Body of pancreas (tissue), 4 donors: ENCODE results near the gene ENG. TPM values are rescaled to one million over a fixed set of nuclear protein-coding genes. Genes with fewer than 3 reads are reported as not detected.

ENCODE experiments used
- ATAC-seq: fragments of 150-250 bp; one replicate; pipeline ENCODE4 v1.9.1; 2016
- DNase-seq, 4 donors: peaks; one replicate each; pipeline ENCODE4 v3.0.0-alpha.2; 2019
- H3K27ac ChIP-seq, 4 donors: fragments of 200-600 bp; sonication (generic); 1 replicate in 3 of 4; 2 replicates in 1 of 4; pipeline versions ENCODE4 v1.5.1 to v1.6.1; 2016 to 2019; ENCODE audit warnings: mild to moderate bottlenecking in 1 of 4, mixed read lengths in 1 of 4, moderate library complexity in 1 of 4
- H3K27me3 ChIP-seq, 2 donors: fragments of 200-600 bp; sonication (generic); one replicate each; pipeline ENCODE4 v1.6.0; 2016; ENCODE audit warnings: mild to moderate bottlenecking in 1 of 2
- H3K36me3 ChIP-seq, 2 donors: fragments of 200-600 bp; sonication (generic); replicated peaks in 1 of 2; 2 replicates each; pipeline ENCODE4 v1.5.1; 2016; ENCODE audit warnings: low read depth in 2 of 2; ENCODE audit not compliant: insufficient read depth in 1 of 2
- H3K4me1 ChIP-seq: fragments of 200-600 bp; sonication (generic); one replicate; pipeline ENCODE4 v1.6.0; 2016
- H3K4me3 ChIP-seq, 2 donors: fragments of 200-600 bp; sonication (generic); 1 replicate in 1 of 2; 2 replicates in 1 of 2; pipeline ENCODE4 v1.5.1; 2016 to 2019
- H3K9me3 ChIP-seq, 3 donors: fragments of 200-600 bp; sonication (generic); 1 replicate in 2 of 3; 2 replicates in 1 of 3; pipeline ENCODE4 v1.5.1; 2016
- POLR2A ChIP-seq, 3 donors: fragments of 450-650 bp; IDR thresholded peaks; one replicate each; pipeline ENCODE4 v1.6.1; 2016; ENCODE audit warnings: antibody characterized with exemption in 3 of 3, mild to moderate bottlenecking in 2 of 3
- WGBS, 2 donors: methylation state at CpG; one replicate each; pipeline ENCODE4 v1.1.5; 2017; 5-methylcytosine and 5-hydroxymethylcytosine counted together
- intact Hi-C: fragments of 100-400 bp; cut with DNase I; formaldehyde crosslinking; loops from one replicate; pipeline ENCODE4 v1.15.1; 2023
- total RNA-seq, 2 donors: library from RNA; depleted of rRNA; stranded (reverse); fragments of >200 nt; gene quantifications; one replicate each; pipeline ENCODE4 v1.1.0, GENCODE V29; 2016
- TF ChIP-seq, protein P1 (sequence below), 7 experiments: fragments of 450-650 bp in 4 of 7; fragments of 200-600 bp in 3 of 7; sonication (generic) in 3 of 7; IDR thresholded peaks; one replicate each; pipeline ENCODE4 v1.5.1; 2016 to 2019; ENCODE audit warnings: antibody characterized with exemption in 7 of 7

Gene ENG
- total RNA-seq, 2 donors from 2014 or later = 20.2 to 26.7 TPM

DNA sequence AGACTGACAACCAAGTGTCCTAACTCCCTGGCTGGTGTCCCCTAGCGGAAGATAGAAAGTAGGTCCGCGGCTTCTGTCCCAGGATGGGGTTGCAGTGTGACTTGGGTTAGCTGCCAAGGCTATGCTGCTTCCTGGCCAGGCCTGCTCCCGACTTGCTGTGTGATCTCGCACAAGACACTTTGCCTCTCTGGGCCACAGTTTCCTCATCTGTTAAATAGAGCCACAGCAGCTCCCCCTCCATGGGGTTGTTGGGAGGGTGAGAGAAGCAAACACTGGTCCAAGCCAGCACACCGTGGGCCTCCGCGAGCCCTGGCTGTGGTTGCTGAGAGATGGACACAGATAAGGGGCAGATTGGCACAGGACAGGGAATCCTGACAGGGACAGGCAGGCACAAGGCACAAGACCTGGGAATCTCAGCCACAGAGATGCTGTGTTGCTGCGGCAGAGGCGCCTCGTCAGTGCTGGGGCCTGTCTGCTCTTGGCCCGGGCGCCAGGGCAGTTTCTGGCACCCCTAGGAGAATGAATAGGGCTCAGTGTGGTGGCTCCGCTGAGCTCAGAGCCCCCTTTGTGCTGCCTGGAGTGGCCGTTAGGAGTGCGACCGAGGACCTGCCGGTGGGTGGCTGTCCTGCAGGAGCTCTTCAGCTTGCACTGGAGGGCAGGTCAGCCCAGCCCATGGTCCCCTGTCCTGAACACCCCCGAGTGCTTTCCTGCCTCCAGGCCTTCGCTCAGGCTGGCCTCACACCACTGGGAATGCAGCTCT is 74.2 kb downstream of the ENG start:
- H3K27me3 ChIP-seq = no peaks in the 10 kb centered on the region
- no peak for ATAC-seq
- DNase-seq = no peak
- 73 to 86% methylated on average over 7 to 20 of the region's 20 CpGs for WGBS, 2 donors
- no peaks in the 10 kb centered on the region for H3K36me3 ChIP-seq
- no peak for TF ChIP-seq POLR2A (IDR thresholded peaks at IDR 0.05)
- H3K4me1 ChIP-seq = peaks cover 8% of the 10 kb centered on the region
- no peak overlapping the region for H3K4me3 ChIP-seq
- intact Hi-C loops = loop anchor here (5.0 kb wide), 1 partner anchor 48 kb away; no protein-coding TSS in a partner anchor
- no peak overlapping the region for H3K27ac ChIP-seq
- no peaks in the 10 kb centered on the region for H3K9me3 ChIP-seq

DNA sequence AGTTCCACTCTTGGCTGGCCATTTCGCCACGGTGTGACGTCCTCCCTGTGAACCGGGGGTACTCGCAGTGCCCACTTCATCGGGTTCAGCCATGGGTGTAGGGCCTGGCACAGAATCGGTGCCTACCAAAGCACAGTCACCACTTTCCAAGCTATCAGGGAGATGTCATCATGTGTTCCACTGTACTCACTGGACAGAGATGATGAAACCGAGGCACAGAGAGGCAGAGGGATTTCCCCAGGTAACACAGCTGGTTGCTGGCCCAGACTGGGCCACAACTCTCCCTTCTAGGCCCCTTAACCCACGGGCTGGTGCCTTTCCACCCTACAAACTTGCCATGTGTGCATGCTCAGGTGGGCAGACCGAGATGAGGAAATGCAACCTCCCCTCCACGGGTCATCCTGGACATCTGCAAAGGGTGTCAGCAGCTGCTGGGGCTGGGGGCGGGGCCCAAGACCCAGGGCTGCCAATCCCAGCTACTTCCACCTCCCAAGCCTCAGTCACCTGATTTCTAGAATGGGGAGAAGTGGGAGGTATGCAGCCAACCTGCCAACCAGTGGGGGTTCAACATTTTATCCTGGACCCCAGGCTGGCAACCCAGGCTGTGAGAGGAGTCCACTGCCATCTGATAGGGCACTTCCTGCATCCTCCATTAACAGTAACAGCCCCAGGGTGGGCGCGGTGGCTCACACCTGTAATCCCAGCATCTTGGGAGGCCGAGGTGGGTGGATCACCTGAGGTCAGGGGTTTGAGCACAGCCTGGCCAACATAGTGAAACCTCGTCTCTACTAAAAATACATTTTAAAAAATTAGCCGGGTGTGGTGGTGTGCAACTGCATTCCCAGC is 75.1 kb downstream of the ENG start:
- H3K27ac ChIP-seq = peak overlapping the region in 2 of 4 donors; percentile 45 to 50
- H3K4me3 ChIP-seq = no peak overlapping the region
- no peak for TF ChIP-seq POLR2A (IDR thresholded peaks at IDR 0.05)
- TF ChIP-seq, protein P1, sequence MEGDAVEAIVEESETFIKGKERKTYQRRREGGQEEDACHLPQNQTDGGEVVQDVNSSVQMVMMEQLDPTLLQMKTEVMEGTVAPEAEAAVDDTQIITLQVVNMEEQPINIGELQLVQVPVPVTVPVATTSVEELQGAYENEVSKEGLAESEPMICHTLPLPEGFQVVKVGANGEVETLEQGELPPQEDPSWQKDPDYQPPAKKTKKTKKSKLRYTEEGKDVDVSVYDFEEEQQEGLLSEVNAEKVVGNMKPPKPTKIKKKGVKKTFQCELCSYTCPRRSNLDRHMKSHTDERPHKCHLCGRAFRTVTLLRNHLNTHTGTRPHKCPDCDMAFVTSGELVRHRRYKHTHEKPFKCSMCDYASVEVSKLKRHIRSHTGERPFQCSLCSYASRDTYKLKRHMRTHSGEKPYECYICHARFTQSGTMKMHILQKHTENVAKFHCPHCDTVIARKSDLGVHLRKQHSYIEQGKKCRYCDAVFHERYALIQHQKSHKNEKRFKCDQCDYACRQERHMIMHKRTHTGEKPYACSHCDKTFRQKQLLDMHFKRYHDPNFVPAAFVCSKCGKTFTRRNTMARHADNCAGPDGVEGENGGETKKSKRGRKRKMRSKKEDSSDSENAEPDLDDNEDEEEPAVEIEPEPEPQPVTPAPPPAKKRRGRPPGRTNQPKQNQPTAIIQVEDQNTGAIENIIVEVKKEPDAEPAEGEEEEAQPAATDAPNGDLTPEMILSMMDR (IDR thresholded peaks at IDR 0.05) = no peak
- no peaks in the 10 kb centered on the region for H3K27me3 ChIP-seq
- H3K36me3 ChIP-seq = no peaks in the 10 kb centered on the region
- no peaks in the 10 kb centered on the region for H3K9me3 ChIP-seq
- WGBS, 2 donors = 54 to 72% methylated on average over 4 to 17 of the region's 17 CpGs
- intact Hi-C loops = loop anchor here (5.0 kb wide), 1 partner anchor 167 kb away; the partner anchor contains the start of gene STXBP1
- ATAC-seq (no peak), DNase-seq (no peak)
- H3K4me1 ChIP-seq = peaks cover 2% of the 10 kb centered on the region

DNA sequence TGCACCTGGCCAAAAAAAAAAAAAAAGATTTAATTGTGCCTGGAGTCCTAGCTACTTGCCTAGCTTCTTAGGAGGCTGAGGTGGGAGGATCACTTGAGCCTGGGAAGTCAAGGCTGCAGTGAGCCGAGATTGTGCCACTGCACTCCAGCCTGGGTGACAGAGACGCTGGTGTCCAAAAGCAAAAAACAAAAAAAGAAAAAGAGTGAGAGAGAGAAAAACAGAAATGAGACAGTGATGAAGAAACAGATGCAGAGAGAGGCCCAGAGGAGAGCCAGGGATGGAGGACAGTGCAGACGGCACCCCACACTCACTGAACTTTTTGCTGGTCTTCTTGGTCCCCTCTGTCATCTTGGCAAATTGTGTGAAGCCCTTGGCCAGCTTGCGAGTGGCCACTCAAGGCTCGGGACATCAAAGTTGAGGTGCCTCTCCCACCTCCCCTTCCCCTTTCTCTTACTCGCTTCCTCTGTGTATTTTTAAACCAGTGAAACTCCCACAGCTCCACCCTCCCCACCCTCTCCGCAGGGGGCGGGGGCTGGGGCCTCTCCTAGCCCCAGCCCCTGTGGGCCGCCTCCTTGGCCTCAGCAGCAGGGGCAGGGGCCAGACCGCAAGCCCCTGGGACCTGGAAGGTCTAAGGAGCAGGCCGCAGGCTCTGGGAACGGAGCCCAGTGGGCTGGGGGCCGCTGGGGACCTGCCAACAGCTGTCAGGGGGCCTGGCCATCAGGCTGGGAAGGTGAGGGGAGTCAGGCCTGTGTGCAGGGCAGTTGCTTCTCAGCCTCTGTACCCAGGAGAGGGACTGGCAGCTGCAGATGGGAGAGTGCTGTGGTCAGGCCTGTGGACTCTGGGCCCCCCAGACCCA is 76.0 kb downstream of the ENG start, which contains the start of gene SH2D3C:
Gene SH2D3C, minus strand, starts transcription at position 387 of the 856 bp plus-strand sequence. Its CDS starts 39 bp downstream, at position 348.
- H3K9me3 ChIP-seq = no peaks in the 10 kb centered on the region
- no peaks in the 10 kb centered on the region for H3K4me1 ChIP-seq
- no peaks in the 10 kb centered on the region for H3K36me3 ChIP-seq
- peak in 1 of 3 donors; percentile 15 for TF ChIP-seq POLR2A (IDR thresholded peaks at IDR 0.05)
- TF ChIP-seq, protein P1 (IDR thresholded peaks at IDR 0.05) = no peak
- WGBS, 2 donors = 56 to 73% methylated on average over 10 to 13 of the region's 13 CpGs
- ATAC-seq (no peak), DNase-seq (peak in 1 of 4 donors; percentile 33)
- intact Hi-C loops = loop anchor here (5.0 kb wide), 1 partner anchor 166 kb away; the partner anchor contains the start of gene STXBP1
- H3K27me3 ChIP-seq = no peaks in the 10 kb centered on the region
- peak within 1 kb of the TSS in 2 of 4 donors; percentile 45 to 50 for H3K27ac ChIP-seq
- H3K4me3 ChIP-seq = no peak within 1 kb of the TSS

DNA sequence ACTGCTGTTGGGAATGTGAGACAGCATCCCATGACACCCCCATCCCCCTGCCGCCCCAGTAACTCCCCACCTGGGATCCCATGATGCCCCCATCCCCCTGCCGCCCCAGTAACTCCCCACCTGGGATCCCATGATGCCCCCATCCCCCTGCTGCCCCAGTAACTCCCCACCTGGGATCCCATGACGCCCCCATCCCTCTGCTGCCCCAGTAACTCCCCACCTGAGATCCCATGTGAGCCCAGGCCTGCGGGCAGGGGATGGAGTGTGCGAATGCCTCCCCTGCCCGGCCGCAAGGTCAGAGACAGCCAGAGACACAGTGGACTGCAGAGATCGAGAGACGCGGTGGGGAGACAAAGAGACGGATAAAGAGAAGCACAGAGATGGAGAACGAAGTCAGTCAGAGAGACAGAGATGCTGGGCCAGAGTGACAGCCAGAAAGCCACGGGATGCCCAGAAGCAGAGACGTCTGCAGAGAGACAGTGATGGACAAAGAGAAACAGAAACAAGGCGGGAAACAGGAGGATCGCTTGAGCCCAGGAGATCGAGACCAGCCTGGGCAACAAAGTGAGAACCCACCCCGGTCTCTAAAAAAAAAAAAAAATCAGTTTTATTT is 77.0 kb downstream of the ENG start:
- H3K27ac ChIP-seq = no peak overlapping the region
- H3K36me3 ChIP-seq = no peaks in the 10 kb centered on the region
- no peaks in the 10 kb centered on the region for H3K27me3 ChIP-seq
- H3K4me3 ChIP-seq = no peak overlapping the region
- DNase-seq (no peak), ATAC-seq (no peak)
- no peaks in the 10 kb centered on the region for H3K9me3 ChIP-seq
- 67 to 86% methylated on average over 15 to 17 of the region's 18 CpGs for WGBS, 2 donors
- H3K4me1 ChIP-seq = no peaks in the 10 kb centered on the region
- TF ChIP-seq, protein P1 (IDR thresholded peaks at IDR 0.05) = no peak
- no peak for TF ChIP-seq POLR2A (IDR thresholded peaks at IDR 0.05)
- intact Hi-C loops = loop anchor here (5.0 kb wide), 1 partner anchor 165 kb away; the partner anchor contains the start of gene STXBP1
